ENCODE measurements around the gene LAG3.
"Not testable (repeated sequence)": the region's sequence is repeated elsewhere in the genome, so short reads cannot be mapped to it uniquely, and the experiment has no call there.

LAG3 gene

GRCh38 chr12:6772331-6772695 lies at the start of gene LAG3:
TSS of gene LAG3 (plus strand) at chr12:6772520. CDS start at chr12:6772853, 333 bp downstream.
- no peak for DNase-seq

DNA sequence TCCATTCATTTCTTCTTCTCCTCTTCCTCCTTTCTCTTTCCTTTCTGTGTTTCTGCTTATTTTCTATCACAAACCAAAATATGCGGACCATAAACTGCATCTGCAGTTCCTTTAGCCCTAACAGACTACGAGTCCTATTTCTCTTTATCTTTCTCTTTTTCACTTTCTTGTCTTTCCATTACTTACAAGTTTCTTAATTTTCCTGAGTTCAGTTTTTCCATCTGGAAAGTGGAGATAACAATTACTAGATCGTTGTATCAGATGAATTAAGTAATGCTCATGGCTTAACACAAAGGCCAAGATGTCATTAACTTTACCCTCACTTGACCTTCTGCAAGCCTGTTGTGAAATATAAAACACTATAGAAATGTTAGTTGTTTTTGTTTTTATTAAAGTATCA lies 49.5 kb upstream of the LAG3 start:
- no peak for DNase-seq

DNA sequence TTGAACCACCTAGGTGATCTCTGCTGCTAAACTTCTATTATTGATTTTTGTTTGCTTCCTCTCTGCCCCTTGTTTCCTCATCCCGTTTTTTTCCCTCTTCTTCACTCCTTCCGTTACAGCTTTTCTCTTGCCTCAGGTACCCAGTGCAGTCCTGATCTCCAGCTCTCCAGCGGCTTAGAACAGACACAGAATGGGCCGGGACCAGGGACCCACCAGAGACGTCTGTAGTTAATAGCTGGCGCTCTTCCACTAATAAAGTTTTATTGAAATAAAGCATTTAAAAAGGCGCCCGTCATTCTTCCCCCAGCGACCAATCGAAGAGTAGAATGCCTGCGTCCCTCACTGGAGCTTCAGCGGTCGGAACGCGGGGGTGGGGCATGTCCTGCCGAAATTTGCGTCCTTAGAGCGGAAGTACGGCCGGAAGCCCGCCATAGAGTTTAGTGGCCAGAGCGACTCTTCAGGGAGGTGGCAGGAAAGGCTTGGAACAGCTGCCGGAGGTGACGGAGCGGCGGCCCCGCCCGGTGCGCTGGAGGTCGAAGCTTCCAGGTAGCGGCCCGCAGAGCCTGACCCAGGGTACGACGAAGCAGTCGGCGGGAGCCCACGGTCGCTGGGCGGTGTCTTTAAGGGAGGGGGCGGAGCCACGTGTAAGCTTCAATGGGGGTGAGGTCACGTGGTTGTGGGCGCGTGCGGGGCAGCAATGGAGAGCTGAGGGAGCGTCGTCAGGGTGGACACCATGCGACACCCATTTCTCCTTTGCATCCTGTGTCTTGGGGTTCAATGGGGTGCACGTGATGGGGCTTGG lies 48.5 kb upstream of the LAG3 start, which contains the start of gene COPS7A:
Gene COPS7A (plus strand): TSS at position 440 of the 802 bp plus-strand sequence. CDS start 611 bp downstream, outside the sequence.
- DNase-seq, result peak; percentile 91 to 98

- DNase-seq, result no peak
Observed at GRCh38 chr12:6724409-6724797, 47.9 kb upstream of the LAG3 start.

DNA sequence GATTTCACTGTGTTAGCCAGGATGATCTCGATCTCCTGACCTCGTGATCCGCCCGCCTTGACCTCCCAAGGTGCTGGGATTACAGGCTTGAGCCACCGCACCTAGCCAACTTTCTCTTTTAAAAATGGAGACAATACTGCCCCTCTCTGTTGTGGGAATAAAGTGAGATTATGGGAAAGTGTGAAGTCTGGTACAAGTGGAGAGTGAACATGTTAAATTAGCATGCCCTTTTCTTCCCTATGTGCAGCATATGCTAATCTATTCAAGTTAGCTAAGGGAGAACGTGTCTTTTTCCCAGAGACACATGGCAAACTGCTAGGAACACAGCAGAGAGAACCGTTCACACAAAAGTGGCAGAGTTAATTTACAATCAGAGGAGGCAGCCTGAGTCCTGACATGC lies 47.0 kb upstream of the LAG3 start:
- DNase-seq, result no peak

- no peak for DNase-seq
Observed at GRCh38 chr12:6729186-6729585, 43.1 kb upstream of the LAG3 start.

- DNase-seq, result no peak
Observed at GRCh38 chr12:6730169-6730568, 42.2 kb upstream of the LAG3 start.

- peak in 1 of 2 experiments; percentile 52 for DNase-seq
Observed at GRCh38 chr12:6734506-6735387, 37.6 kb upstream of the LAG3 start.

DNA sequence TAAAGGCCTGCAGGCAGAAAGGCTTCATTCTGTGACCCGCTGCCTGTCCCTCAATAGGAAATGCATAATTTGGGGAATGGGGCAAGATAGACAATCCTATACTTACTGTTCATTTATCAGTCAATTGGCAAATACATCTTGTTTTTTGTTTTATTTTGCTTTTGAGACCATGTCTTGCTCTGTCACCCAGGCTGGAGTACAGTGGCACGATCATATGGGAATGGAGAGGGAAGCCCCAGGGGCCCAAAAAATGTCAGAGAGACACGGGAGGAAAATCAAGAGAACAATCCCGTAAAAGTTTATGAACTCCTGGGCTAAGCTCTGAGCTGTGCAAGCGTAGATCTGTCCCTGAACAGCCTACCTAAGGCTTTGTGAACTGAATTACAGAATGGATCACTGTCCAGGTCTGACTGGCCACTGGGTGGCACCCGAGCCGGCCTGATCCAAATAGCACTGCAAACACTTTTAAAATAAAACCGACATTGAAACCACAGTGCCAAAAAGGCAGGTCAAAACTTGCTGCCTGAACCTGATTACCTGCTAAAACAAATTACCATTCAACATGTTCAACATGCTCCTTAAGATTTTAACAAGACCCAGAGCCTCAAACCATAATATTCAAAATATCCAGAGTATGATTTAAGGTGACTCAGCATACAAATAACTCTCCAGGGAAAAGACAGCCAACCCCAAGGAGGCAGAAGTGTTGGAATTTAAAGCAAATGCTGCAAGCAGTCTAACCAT lies 36.7 kb upstream of the LAG3 start:
- DNase-seq, result peak in 1 of 2 experiments; percentile 48

DNA sequence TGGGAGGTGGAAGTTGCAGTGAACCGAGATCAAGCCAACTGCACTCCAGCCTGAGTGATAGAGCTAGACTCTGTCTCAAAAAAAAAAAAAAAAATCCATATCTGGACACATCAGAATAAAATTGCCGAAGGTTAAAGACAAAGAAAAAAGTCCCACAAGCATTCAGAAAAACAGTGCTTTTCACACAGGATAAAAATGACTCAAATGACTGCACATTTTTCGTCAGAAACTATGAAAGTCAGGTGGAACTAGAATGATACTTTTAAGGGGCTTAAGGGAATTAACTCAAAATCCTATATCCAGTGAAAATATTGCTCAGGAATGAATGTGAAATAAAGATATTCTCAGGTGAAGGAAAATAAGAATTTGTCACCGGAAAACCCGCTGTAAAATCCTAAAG lies 35.6 kb upstream of the LAG3 start:
- DNase-seq, result no peak

GRCh38 chr12:6742080-6742479 lies 30.2 kb upstream of the LAG3 start:
- DNase-seq, result not testable (repeated sequence)

- DNase-seq, result no peak
Observed at GRCh38 chr12:6742834-6743233, 29.5 kb upstream of the LAG3 start.

- DNase-seq, result not testable (repeated sequence)
Observed at GRCh38 chr12:6743300-6743699, 29.0 kb upstream of the LAG3 start.

DNA sequence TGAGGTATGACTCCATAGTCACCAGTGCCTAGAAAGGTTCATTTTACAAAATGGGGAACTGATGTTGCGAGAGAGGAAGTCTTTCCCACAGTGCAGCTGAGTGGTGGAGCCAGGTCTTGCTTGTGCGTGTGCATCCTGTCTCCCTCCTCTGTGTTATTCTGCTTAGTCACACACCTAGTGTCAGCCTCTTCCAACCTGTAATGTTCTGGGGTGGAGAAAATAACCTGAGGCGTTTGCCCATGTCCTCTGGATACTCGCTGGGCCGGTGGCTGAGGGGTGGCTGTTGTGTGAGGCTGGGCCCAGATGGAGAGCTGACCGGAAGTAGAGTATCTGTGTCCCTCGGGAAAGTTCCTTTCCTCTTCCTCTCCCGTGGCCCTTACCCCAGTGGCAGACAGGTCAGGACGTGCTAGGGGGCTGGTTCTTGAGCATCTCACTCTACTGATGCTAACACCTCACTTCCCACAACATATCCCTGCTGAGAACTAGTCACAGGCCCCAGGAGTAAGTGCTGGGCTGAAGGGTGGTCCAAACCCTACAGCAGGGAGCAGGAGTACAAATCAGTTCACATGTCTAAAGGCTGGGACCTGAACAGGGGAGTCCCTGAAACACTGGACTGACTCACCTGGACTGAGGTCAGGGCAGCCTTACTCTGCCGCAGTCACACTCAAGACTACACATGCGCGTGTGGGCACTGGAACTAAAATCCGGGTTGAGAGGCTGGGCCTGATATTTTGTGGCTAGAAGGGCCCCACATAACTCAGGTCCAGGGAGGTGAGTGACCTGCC lies 26.4 kb upstream of the LAG3 start:
- DNase-seq, result no peak

GRCh38 chr12:6747216-6747615 lies 25.1 kb upstream of the LAG3 start:
- no peak for DNase-seq

GRCh38 chr12:6748761-6749160 lies 23.6 kb upstream of the LAG3 start:
- no peak for DNase-seq

- DNase-seq, result no peak
Observed at GRCh38 chr12:6750506-6750905, 21.8 kb upstream of the LAG3 start.

- no peak for DNase-seq
Observed at GRCh38 chr12:6751767-6752166, 20.6 kb upstream of the LAG3 start.

GRCh38 chr12:6752167-6752920 lies 20.0 kb upstream of the LAG3 start:
- DNase-seq, result no peak

DNA sequence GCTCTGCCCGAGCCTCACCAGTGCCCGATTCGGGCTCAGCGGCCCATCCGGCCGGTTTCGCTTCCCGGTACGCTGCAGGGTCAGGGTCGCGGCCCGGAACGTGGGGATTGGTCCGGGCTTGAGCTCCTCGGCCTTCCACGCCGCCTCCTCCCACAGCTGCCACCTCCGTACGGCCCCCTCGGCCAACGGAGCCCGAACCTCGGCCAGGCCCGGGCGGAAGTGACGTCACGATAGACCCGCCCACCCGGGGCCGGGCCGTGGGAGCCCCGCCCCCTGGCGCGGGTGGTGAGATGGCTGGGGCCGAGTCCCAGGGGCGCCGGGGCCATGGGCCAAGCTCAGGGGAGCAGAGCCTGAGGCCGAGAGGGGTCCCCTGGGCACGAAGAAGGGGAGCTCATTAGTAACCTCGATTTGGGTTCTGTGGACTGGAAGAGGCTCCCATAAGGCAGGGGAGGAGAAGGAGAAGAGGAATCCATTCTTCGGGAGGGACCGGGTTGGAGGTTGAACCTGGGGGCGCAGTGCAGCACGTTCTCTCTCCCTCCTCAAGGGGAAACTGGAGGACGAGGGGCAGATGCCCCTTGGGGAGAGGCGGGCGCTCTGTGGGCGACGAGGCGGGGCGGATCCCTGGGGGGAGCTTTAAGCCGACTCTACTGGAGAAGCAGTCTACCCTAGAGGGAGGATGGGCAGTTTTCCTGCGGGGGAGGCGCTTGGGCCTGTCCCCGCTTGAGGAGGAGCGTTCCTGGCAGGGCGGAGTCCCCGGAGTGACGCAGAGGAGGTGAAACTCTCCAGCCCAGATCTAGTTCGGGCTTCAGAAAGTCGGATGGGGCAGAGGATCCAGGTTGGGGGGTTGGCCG lies 19.2 kb upstream of the LAG3 start, which contains the start of gene MLF2:
Gene MLF2 (minus strand): TSS at position 221 of the 851 bp plus-strand sequence. CDS start 807 bp downstream, outside the sequence.
- DNase-seq, result peak; percentile 94 to 98
